ENCODE data around the gene ELK3.

ELK3 gene

DNA sequence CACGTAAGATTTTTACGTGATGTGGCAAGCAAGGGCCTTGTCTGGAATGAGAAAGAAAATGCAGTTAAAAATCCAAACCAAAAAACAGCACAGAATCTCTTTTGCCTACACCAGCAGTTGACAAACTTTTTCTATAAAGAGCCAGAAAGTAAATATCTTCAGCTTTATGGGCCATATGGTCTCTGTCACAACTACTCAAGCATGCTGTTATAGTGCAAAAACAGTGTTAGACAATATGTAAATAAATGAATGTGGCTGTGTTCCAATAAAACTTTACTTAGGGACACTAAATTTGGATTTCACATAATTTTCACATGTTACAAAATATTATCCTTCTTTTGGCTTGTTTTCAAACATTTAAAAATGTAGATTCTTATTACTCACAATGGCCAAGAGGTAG lies 6.2 kb upstream of the ELK3 start:
- H2AFZ ChIP-seq (ENCODE audit: low read length): no peak overlapping the region
- H3K79me2 ChIP-seq (ENCODE audit: insufficient read depth, low read length): no peaks in the 10 kb centered on the region
- TF ChIP-seq, protein P1, sequence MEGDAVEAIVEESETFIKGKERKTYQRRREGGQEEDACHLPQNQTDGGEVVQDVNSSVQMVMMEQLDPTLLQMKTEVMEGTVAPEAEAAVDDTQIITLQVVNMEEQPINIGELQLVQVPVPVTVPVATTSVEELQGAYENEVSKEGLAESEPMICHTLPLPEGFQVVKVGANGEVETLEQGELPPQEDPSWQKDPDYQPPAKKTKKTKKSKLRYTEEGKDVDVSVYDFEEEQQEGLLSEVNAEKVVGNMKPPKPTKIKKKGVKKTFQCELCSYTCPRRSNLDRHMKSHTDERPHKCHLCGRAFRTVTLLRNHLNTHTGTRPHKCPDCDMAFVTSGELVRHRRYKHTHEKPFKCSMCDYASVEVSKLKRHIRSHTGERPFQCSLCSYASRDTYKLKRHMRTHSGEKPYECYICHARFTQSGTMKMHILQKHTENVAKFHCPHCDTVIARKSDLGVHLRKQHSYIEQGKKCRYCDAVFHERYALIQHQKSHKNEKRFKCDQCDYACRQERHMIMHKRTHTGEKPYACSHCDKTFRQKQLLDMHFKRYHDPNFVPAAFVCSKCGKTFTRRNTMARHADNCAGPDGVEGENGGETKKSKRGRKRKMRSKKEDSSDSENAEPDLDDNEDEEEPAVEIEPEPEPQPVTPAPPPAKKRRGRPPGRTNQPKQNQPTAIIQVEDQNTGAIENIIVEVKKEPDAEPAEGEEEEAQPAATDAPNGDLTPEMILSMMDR (conservative IDR thresholded peaks at IDR 0.05; ENCODE audit: low read length): no peak
- no peak for TF ChIP-seq EZH2phosphoT487 (IDR thresholded peaks at IDR 0.05; ENCODE audit: borderline replicate concordance)
- peaks cover 49% of the 10 kb centered on the region for H3K4me1 ChIP-seq (ENCODE audit: insufficient read depth, low read length, poor library complexity, severe bottlenecking)
- H3K4me2 ChIP-seq (ENCODE audit: low read depth, low read length, poor library complexity, severe bottlenecking): no peak overlapping the region
- no peaks in the 10 kb centered on the region for H3K27me3 ChIP-seq (ENCODE audit: insufficient read depth, low read length, poor library complexity, severe bottlenecking)
- peak overlapping the region; percentile 49 for H3K9ac ChIP-seq (ENCODE audit: low read depth, low read length, poor library complexity, severe bottlenecking)
- no peaks in the 10 kb centered on the region for H3K9me2 ChIP-seq (replicated peaks; ENCODE audit: low read depth, low read length)
- H3K9me3 ChIP-seq (ENCODE audit: insufficient read depth, low read depth, low read length): no peaks in the 10 kb centered on the region
- H3K36me3 ChIP-seq (ENCODE audit: insufficient read depth, low read length): no peaks in the 10 kb centered on the region
- no peaks in the 10 kb centered on the region for H4K20me1 ChIP-seq (ENCODE audit: insufficient read depth, low read length, poor library complexity, severe bottlenecking)
- no peak overlapping the region for H3K4me3 ChIP-seq (ENCODE audit: low read length, poor library complexity, severe bottlenecking)
- H3F3A ChIP-seq (ENCODE audit: low read depth): no peaks in the 10 kb centered on the region; the same call in 1 of the 2 replicates

DNA sequence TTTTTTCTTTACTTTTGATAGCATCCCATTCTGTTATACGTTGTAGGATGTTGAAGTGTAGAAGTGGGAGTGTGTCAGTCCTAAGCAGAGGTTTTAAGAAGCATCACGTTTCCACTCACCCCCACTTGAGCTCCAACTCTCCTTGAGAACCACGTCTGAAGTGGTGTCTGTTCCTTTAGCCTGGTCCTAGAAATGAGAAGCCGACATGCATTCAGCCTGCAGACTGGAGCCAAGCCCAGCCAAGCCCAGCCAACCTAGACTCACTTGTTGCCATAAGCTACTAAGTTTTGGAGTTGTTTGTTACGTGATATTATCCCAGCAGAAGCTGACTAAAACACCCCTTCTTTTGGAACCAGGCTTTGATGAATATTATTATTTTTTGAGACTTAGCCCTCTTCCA lies 4.4 kb upstream of the ELK3 start:
- no peaks in the 10 kb centered on the region for H3K9me3 ChIP-seq (ENCODE audit: insufficient read depth, low read depth, low read length)
- H3K79me2 ChIP-seq (ENCODE audit: insufficient read depth, low read length): no peaks in the 10 kb centered on the region
- no peaks in the 10 kb centered on the region for H3K27me3 ChIP-seq (ENCODE audit: insufficient read depth, low read length, poor library complexity, severe bottlenecking)
- H3K4me1 ChIP-seq (ENCODE audit: insufficient read depth, low read length, poor library complexity, severe bottlenecking): peaks cover 56% of the 10 kb centered on the region
- H3K9ac ChIP-seq (ENCODE audit: low read depth, low read length, poor library complexity, severe bottlenecking): no peak overlapping the region
- TF ChIP-seq, protein P1 (conservative IDR thresholded peaks at IDR 0.05; ENCODE audit: low read length): no peak
- TF ChIP-seq EZH2phosphoT487 (IDR thresholded peaks at IDR 0.05; ENCODE audit: borderline replicate concordance): no peak
- H3K4me3 ChIP-seq (ENCODE audit: low read length, poor library complexity, severe bottlenecking): no peak overlapping the region
- H3K36me3 ChIP-seq (ENCODE audit: insufficient read depth, low read length): no peaks in the 10 kb centered on the region
- H3K9me2 ChIP-seq (replicated peaks; ENCODE audit: low read depth, low read length): no peaks in the 10 kb centered on the region
- no peak overlapping the region for H3K4me2 ChIP-seq (ENCODE audit: low read depth, low read length, poor library complexity, severe bottlenecking)
- H3F3A ChIP-seq (ENCODE audit: low read depth): peaks cover 5% of the 10 kb centered on the region; the same call in 1 of the 2 replicates
- H4K20me1 ChIP-seq (ENCODE audit: insufficient read depth, low read length, poor library complexity, severe bottlenecking): no peaks in the 10 kb centered on the region
- no peak overlapping the region for H2AFZ ChIP-seq (ENCODE audit: low read length)

DNA sequence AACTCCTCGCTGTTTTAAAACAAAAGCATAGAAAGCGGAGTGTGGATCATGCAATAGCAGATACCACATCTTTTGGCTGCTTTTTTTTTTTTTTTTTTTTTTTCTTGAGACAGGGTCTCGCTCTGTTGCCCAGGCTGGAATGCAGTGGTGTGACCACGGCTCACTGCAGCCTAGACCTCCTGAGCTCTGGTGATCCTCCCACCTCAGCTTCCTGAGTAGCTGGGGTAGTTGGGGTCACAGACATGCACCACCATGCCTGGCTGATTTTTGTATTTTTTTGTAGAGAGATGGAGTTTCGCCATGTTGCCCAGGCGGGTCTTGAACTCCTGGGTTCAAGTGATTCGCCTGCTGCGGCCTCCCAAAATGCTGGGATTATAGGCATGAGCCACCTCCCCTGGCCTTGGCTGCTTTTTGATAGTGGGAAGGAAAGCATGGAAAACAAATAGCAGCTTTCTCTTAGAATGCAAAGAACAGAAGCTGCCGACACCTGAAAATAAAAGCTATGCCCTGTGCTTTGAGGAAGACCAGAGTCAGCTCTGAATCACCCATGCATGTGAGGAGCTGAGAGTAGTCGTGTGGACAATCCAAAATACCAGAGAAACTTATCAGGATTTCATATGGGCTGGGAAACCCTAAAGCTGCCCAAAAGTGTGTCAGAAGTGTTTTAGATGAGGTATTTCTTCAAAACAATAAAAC lies 3.6 kb upstream of the ELK3 start:
- Histone ChIP-seq H3K79me2 (ENCODE audit: insufficient read depth, low read length) (no peaks in the 10 kb centered on the region), H3K9me3 (ENCODE audit: insufficient read depth, low read depth, low read length) (no peaks in the 10 kb centered on the region), H3K27me3 (ENCODE audit: insufficient read depth, low read length, poor library complexity, severe bottlenecking) (no peaks in the 10 kb centered on the region), H3K4me1 (ENCODE audit: insufficient read depth, low read length, poor library complexity, severe bottlenecking) (peaks cover 56% of the 10 kb centered on the region), H3K36me3 (ENCODE audit: insufficient read depth, low read length) (no peaks in the 10 kb centered on the region), H3F3A (ENCODE audit: low read depth) (peaks cover 11% of the 10 kb centered on the region), H3K9ac (ENCODE audit: low read depth, low read length, poor library complexity, severe bottlenecking) (peak overlapping the region; percentile 19), H3K4me3 (ENCODE audit: low read length, poor library complexity, severe bottlenecking) (no peak overlapping the region), H4K20me1 (ENCODE audit: insufficient read depth, low read length, poor library complexity, severe bottlenecking) (no peaks in the 10 kb centered on the region), H3K9me2 (replicated peaks; ENCODE audit: low read depth, low read length) (no peaks in the 10 kb centered on the region), H2AFZ (ENCODE audit: low read length) (no peak overlapping the region), H3K4me2 (ENCODE audit: low read depth, low read length, poor library complexity, severe bottlenecking) (no peak overlapping the region)
- TF ChIP-seq, protein P1 (conservative IDR thresholded peaks at IDR 0.05; ENCODE audit: low read length): no peak
- no peak for TF ChIP-seq EZH2phosphoT487 (IDR thresholded peaks at IDR 0.05; ENCODE audit: borderline replicate concordance)

Measured in Loucy (cell line).